ENCODE data around the gene CLIC2. TPM values are rescaled to one million over a fixed set of nuclear protein-coding genes. Genes with fewer than 3 reads are reported as not detected.
"Not testable (repeated sequence)": the region's sequence is repeated elsewhere in the genome, so short reads cannot be mapped to it uniquely, and the experiment has no call there.

The CLIC2 gene
- 0.08 and 0.41 TPM in 2 replicates for total RNA-seq (2014; rRNA removed; shearing (Covaris generic))

GRCh38 chrX:155334486-155335336 lies at the start of gene CLIC2:
Gene CLIC2 (minus strand): TSS chrX:155334614. CDS start chrX:155334427, 187 bp downstream.
- no peak within 1 kb of the TSS for H3K27ac ChIP-seq
- no peak for DNase-seq (ENCODE audit: low read depth in 1 of 2, low spot score in 2 of 2)
- no peak within 1 kb of the TSS for H3K4me3 ChIP-seq
- H3K36me3 ChIP-seq = no peaks in the 10 kb centered on the region
- no peaks in the 10 kb centered on the region for H3K4me1 ChIP-seq (replicated peaks)
- H3K27me3 ChIP-seq (replicated peaks) = no peaks in the 10 kb centered on the region
- no peaks in the 10 kb centered on the region for H3K9me3 ChIP-seq (replicated peaks)

GRCh38 chrX:155382529-155382967 lies 48.1 kb upstream of the CLIC2 start:
- H3K9me3 ChIP-seq (replicated peaks); H3K27me3 ChIP-seq (replicated peaks); H3K4me3 ChIP-seq; DNase-seq (ENCODE audit: low read depth in 1 of 2, low spot score in 2 of 2); H3K27ac ChIP-seq; H3K36me3 ChIP-seq; H3K4me1 ChIP-seq (replicated peaks): not testable (repeated sequence)

GRCh38 chrX:155381843-155382528 lies 47.6 kb upstream of the CLIC2 start, which contains the start of gene F8A2:
Gene F8A2 (plus strand): TSS chrX:155382095. CDS start chrX:155382115, 20 bp downstream.
- H3K9me3 ChIP-seq (replicated peaks); H3K4me3 ChIP-seq; H3K36me3 ChIP-seq; H3K27me3 ChIP-seq (replicated peaks); H3K27ac ChIP-seq; H3K4me1 ChIP-seq (replicated peaks); DNase-seq (ENCODE audit: low read depth in 1 of 2, low spot score in 2 of 2): not testable (repeated sequence)

- H3K4me1 ChIP-seq (replicated peaks); H3K4me3 ChIP-seq; H3K27ac ChIP-seq; H3K36me3 ChIP-seq; H3K27me3 ChIP-seq (replicated peaks); DNase-seq (ENCODE audit: low read depth in 1 of 2, low spot score in 2 of 2); H3K9me3 ChIP-seq (replicated peaks): not testable (repeated sequence)
These were observed 45.4 kb upstream of the CLIC2 start for GRCh38 chrX:155379802-155380201.

- DNase-seq (ENCODE audit: low read depth in 1 of 2, low spot score in 2 of 2); H3K4me3 ChIP-seq; H3K4me1 ChIP-seq (replicated peaks); H3K36me3 ChIP-seq; H3K27me3 ChIP-seq (replicated peaks); H3K27ac ChIP-seq; H3K9me3 ChIP-seq (replicated peaks): not testable (repeated sequence)
These were observed 39.5 kb upstream of the CLIC2 start for GRCh38 chrX:155373777-155374458.

GRCh38 chrX:155363712-155364111 lies 29.3 kb upstream of the CLIC2 start:
- H3K27ac ChIP-seq; H3K9me3 ChIP-seq (replicated peaks); H3K4me1 ChIP-seq (replicated peaks); DNase-seq (ENCODE audit: low read depth in 1 of 2, low spot score in 2 of 2); H3K4me3 ChIP-seq; H3K27me3 ChIP-seq (replicated peaks); H3K36me3 ChIP-seq: not testable (repeated sequence)

GRCh38 chrX:155349448-155349847 lies 15.0 kb upstream of the CLIC2 start:
- H3K4me1 ChIP-seq (replicated peaks); H3K27ac ChIP-seq; H3K4me3 ChIP-seq; H3K9me3 ChIP-seq (replicated peaks); DNase-seq (ENCODE audit: low read depth in 1 of 2, low spot score in 2 of 2); H3K27me3 ChIP-seq (replicated peaks); H3K36me3 ChIP-seq: not testable (repeated sequence)

- not testable (repeated sequence) for H3K27me3 ChIP-seq (replicated peaks); H3K4me1 ChIP-seq (replicated peaks); H3K36me3 ChIP-seq; H3K4me3 ChIP-seq; DNase-seq (ENCODE audit: low read depth in 1 of 2, low spot score in 2 of 2); H3K27ac ChIP-seq; H3K9me3 ChIP-seq (replicated peaks)
These were observed 11.3 kb upstream of the CLIC2 start for GRCh38 chrX:155345689-155346088.

GRCh38 chrX:155335337-155335712 lies 911 bp upstream of the CLIC2 start:
- H3K36me3 ChIP-seq = not testable (repeated sequence)

GRCh38 chrX:155333544-155334100 lies 792 bp downstream of the CLIC2 start:
- no peaks in the 10 kb centered on the region for H3K9me3 ChIP-seq (replicated peaks)
- H3K27me3 ChIP-seq (replicated peaks) = no peaks in the 10 kb centered on the region
- no peaks in the 10 kb centered on the region for H3K4me1 ChIP-seq (replicated peaks)
- DNase-seq (ENCODE audit: low read depth in 1 of 2, low spot score in 2 of 2) = no peak
- no peaks in the 10 kb centered on the region for H3K36me3 ChIP-seq
- H3K27ac ChIP-seq = no peak overlapping the region
- no peak overlapping the region for H3K4me3 ChIP-seq

More at GRCh38 chrX:155335337-155335712, 911 bp upstream of the CLIC2 start:
- H3K27ac ChIP-seq; H3K4me1 ChIP-seq (replicated peaks); H3K9me3 ChIP-seq (replicated peaks); H3K4me3 ChIP-seq; H3K27me3 ChIP-seq (replicated peaks); DNase-seq (ENCODE audit: low read depth in 1 of 2, low spot score in 2 of 2): not testable (repeated sequence)

GRCh38 chrX:155330992-155331391 lies 3.4 kb downstream of the CLIC2 start:
- H3K27me3 ChIP-seq (replicated peaks) = no peaks in the 10 kb centered on the region
- no peak for DNase-seq (ENCODE audit: low read depth in 1 of 2, low spot score in 2 of 2)
- no peaks in the 10 kb centered on the region for H3K4me1 ChIP-seq (replicated peaks)
- no peak overlapping the region for H3K4me3 ChIP-seq
- no peaks in the 10 kb centered on the region for H3K36me3 ChIP-seq
- H3K9me3 ChIP-seq (replicated peaks) = no peaks in the 10 kb centered on the region
- H3K27ac ChIP-seq = no peak overlapping the region

- H3K27ac ChIP-seq = no peak overlapping the region
- no peaks in the 10 kb centered on the region for H3K27me3 ChIP-seq (replicated peaks)
- DNase-seq (ENCODE audit: low read depth in 1 of 2, low spot score in 2 of 2) = no peak
- H3K4me3 ChIP-seq = no peak overlapping the region
- H3K4me1 ChIP-seq (replicated peaks) = no peaks in the 10 kb centered on the region
- no peaks in the 10 kb centered on the region for H3K36me3 ChIP-seq
- H3K9me3 ChIP-seq (replicated peaks) = no peaks in the 10 kb centered on the region
These were observed 5.1 kb downstream of the CLIC2 start for GRCh38 chrX:155329293-155329692.

- H3K36me3 ChIP-seq = no peaks in the 10 kb centered on the region
- H3K9me3 ChIP-seq (replicated peaks) = no peaks in the 10 kb centered on the region
- no peaks in the 10 kb centered on the region for H3K4me1 ChIP-seq (replicated peaks)
- no peak for DNase-seq (ENCODE audit: low read depth in 1 of 2, low spot score in 2 of 2)
- no peaks in the 10 kb centered on the region for H3K27me3 ChIP-seq (replicated peaks)
- H3K4me3 ChIP-seq = no peak overlapping the region
- H3K27ac ChIP-seq = no peak overlapping the region
These were observed 7.8 kb downstream of the CLIC2 start for GRCh38 chrX:155326610-155327009.

GRCh38 chrX:155314260-155314659 lies 20.2 kb downstream of the CLIC2 start:
- H3K9me3 ChIP-seq (replicated peaks) = no peaks in the 10 kb centered on the region
- no peak overlapping the region for H3K27ac ChIP-seq
- H3K4me3 ChIP-seq = no peak overlapping the region
- H3K4me1 ChIP-seq (replicated peaks) = no peaks in the 10 kb centered on the region
- H3K36me3 ChIP-seq = no peaks in the 10 kb centered on the region
- no peak for DNase-seq (ENCODE audit: low read depth in 1 of 2, low spot score in 2 of 2)
- no peaks in the 10 kb centered on the region for H3K27me3 ChIP-seq (replicated peaks)
